ENCODE results near the gene MRTFA. TPM values are rescaled to one million over a fixed set of nuclear protein-coding genes. Genes with fewer than 3 reads are reported as not detected.

The MRTFA gene
- total RNA-seq, 1 donor from 2014 or later, result 115 TPM

DNA sequence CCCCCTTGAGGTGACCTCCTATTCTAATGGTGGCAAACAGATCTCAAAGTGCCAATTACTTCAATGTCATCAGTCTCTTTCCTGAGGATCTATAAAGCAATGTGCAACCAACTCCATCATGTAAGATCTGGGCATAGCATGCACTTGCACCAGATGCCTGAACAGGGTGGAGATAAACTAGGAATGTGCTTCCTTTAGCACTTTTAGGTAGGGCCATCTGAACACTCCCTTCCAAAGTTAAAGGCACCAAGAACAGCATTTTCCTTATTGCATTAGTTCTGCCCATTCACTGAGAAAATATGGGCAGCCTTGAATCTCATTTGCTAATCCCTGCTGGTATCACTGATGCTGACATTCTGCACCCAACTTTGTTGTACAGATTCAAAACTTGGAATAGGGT, 154.1 kb downstream of the MRTFA start:
- Mint-ChIP-seq H3K36me3 (ENCODE audit: low read depth) (peaks cover 10% of the 10 kb centered on the region), H3K27me3 (no peaks in the 10 kb centered on the region), H3K4me1 (peaks cover 26% of the 10 kb centered on the region), H3K27ac (no peak overlapping the region), H3K9me3 (no peaks in the 10 kb centered on the region), H3K4me3 (no peak overlapping the region)
- TF ChIP-seq, protein P1, sequence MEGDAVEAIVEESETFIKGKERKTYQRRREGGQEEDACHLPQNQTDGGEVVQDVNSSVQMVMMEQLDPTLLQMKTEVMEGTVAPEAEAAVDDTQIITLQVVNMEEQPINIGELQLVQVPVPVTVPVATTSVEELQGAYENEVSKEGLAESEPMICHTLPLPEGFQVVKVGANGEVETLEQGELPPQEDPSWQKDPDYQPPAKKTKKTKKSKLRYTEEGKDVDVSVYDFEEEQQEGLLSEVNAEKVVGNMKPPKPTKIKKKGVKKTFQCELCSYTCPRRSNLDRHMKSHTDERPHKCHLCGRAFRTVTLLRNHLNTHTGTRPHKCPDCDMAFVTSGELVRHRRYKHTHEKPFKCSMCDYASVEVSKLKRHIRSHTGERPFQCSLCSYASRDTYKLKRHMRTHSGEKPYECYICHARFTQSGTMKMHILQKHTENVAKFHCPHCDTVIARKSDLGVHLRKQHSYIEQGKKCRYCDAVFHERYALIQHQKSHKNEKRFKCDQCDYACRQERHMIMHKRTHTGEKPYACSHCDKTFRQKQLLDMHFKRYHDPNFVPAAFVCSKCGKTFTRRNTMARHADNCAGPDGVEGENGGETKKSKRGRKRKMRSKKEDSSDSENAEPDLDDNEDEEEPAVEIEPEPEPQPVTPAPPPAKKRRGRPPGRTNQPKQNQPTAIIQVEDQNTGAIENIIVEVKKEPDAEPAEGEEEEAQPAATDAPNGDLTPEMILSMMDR (IDR thresholded peaks at IDR 0.05), result no peak
- intact Hi-C loops (cut with micrococcal nuclease), result no loop called here
- ATAC-seq (ENCODE audit: low read depth), result no peak
- no peak for DNase-seq
- ChIA-PET CTCF (no interaction called here), POLR2A (no interaction called here)

DNA sequence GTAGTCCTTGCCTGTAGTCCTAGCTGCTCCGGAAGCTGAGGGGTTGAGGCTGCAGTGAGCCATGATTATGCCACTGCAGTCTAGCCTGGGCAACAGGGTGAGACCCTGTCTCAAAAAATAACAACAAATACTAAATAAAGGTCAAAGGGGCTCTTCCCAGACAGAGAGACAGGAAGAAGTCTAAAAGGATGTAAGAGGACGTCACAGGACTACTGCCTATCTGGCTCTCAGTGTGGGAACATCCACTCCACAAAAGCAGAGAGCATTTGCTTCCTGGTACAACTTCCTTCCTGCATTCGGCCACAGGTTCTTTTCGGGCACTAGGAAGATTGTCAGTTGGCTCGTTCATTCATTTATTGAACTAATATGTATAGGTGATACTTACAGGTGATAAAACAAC, 155.5 kb downstream of the MRTFA start:
- Mint-ChIP-seq H3K36me3 (ENCODE audit: low read depth) (peaks cover 10% of the 10 kb centered on the region), H3K4me3 (no peak overlapping the region), H3K4me1 (peaks cover 22% of the 10 kb centered on the region), H3K27ac (no peak overlapping the region), H3K9me3 (no peaks in the 10 kb centered on the region), H3K27me3 (no peaks in the 10 kb centered on the region)
- DNase-seq (no peak), ATAC-seq (ENCODE audit: low read depth) (no peak)
- POLR2A ChIA-PET, result no interaction called here
- intact Hi-C loops (cut with micrococcal nuclease), result no loop called here
- TF ChIP-seq, protein P1 (IDR thresholded peaks at IDR 0.05), result no peak
- CTCF ChIA-PET, result interaction anchor here (2.5 kb wide), 1 partner anchor 44 kb away, joined by 7 read pairs; no protein-coding TSS in a partner anchor

DNA sequence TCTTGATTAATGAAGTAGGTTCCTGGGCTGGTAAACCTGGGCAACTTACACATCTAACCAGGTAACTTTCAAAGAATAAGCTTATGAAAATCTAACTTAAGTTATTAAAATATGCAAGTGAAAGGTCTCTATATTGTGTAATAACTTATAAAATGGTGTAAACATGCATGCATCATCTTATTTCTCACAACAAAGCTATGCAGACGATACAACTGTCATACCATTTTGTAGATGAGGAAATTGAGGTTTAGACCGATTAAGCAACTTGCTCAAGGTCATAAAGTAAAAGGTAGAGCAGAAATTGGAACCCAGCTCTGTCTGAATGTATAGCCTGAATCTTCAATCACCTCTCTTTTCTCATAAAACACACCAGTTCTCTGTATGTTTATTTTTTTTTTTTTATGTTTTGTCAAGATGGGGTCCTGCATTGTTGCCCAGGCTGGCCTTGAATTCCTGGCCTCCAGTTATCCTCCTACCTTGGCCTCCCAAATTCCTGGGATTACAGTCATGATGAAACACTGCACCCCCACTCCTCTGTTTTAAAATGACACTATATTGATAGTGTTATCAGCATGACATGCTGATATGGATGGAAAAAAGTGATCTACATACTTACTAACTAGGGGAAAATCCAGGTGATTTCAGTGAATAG, 156.5 kb downstream of the MRTFA start:
- peaks cover 2% of the 10 kb centered on the region for H3K36me3 Mint-ChIP-seq (ENCODE audit: low read depth)
- no peaks in the 10 kb centered on the region for H3K9me3 Mint-ChIP-seq
- TF ChIP-seq, protein P1 (IDR thresholded peaks at IDR 0.05), result no peak
- no peak for DNase-seq
- no peak overlapping the region for H3K4me3 Mint-ChIP-seq
- POLR2A ChIA-PET, result no interaction called here
- no peaks in the 10 kb centered on the region for H3K27me3 Mint-ChIP-seq
- CTCF ChIA-PET, result interaction anchor here (0.6 to 2.5 kb wide), 3 partner anchors 9 to 43 kb away, joined by 3 to 7 read pairs (median 5); no protein-coding TSS in a partner anchor
- ATAC-seq (ENCODE audit: low read depth), result no peak
- peaks cover 17% of the 10 kb centered on the region for H3K4me1 Mint-ChIP-seq
- H3K27ac Mint-ChIP-seq, result no peak overlapping the region
- intact Hi-C loops (cut with micrococcal nuclease), result no loop called here

DNA sequence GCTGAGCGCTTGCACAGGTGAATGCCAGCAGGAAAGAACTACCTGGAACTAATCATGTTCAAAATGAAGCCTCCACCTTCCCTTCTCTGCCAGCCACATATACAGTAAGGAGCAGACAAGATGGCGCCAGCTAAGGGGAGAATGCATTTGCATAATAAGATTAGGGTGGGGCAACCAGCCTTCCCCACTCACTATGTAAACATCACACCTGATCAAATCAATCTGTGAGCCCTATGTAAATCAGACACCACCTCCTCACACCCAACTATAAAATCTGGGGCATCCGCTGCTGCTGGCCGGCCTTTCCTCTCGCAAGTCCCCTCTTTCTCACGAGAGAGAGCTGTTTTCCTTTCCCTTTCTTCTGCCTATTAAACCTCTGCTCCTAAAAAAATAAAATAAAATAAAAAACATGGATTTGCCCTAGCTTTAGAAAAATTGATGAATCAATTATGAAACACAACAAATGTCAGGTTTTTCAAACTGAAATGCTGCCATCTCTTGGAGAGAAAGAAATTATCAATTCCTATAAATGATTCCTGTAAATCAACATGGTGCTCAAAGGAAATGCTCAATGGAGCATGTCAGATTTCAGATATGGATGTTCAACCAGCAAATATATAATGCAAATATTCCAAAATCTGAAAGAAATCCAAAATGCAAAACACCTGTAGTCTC, 157.3 kb downstream of the MRTFA start:
- no peaks in the 10 kb centered on the region for H3K27me3 Mint-ChIP-seq
- intact Hi-C loops (cut with micrococcal nuclease), result no loop called here
- CTCF ChIA-PET, result interaction anchor here (0.6 to 2.5 kb wide), 3 partner anchors 10 to 42 kb away, joined by 3 to 7 read pairs (median 5); no protein-coding TSS in a partner anchor
- H3K36me3 Mint-ChIP-seq (ENCODE audit: low read depth), result no peaks in the 10 kb centered on the region
- DNase-seq, result no peak
- no peak overlapping the region for H3K4me3 Mint-ChIP-seq
- POLR2A ChIA-PET, result no interaction called here
- no peak for ATAC-seq (ENCODE audit: low read depth)
- no peaks in the 10 kb centered on the region for H3K9me3 Mint-ChIP-seq
- H3K4me1 Mint-ChIP-seq, result peaks cover 17% of the 10 kb centered on the region
- TF ChIP-seq, protein P1 (IDR thresholded peaks at IDR 0.05), result no peak
- H3K27ac Mint-ChIP-seq, result no peak overlapping the region

DNA sequence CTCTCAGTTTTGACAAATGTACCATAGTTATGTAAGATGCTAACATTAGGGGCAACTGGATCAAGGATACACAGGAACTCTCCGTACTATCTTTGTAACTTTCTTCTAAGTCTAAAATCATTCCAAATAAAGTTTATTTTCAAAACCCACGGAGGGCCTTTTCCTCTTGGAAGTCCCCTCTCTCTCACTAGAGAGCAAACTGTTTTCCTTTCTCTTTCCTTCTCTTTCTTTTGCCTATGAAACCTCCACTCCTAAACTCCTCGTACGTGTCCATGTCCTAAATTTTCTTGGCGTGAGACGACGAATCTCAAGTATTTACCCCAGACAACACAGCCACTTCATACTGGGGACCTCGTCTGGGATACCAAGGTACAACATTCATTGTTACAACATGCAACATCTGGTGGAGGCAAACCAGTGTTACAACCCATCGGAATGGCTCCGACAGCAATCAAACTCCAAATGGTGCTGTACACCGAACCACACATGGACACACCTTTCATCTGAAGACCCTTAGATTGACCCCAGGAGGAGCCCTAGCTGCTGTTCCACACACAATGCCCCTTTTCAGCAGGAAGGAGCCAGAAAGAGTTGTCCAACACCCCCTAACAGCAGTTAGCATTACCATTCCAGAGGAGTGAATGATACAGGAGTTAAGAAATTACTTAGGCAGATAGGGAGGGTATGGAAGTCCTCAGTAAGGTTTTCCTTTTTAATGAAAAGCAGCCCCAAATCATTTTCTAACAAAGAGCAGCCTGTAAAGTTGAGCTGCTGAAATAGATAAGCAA, 158.0 kb downstream of the MRTFA start:
- Mint-ChIP-seq H3K36me3 (ENCODE audit: low read depth) (no peaks in the 10 kb centered on the region), H3K4me3 (no peak overlapping the region), H3K27me3 (no peaks in the 10 kb centered on the region), H3K9me3 (no peaks in the 10 kb centered on the region), H3K4me1 (peaks cover 17% of the 10 kb centered on the region), H3K27ac (no peak overlapping the region)
- no peak for DNase-seq
- POLR2A ChIA-PET, result no interaction called here
- intact Hi-C loops (cut with micrococcal nuclease), result no loop called here
- TF ChIP-seq, protein P1 (IDR thresholded peaks at IDR 0.05), result no peak
- no peak for ATAC-seq (ENCODE audit: low read depth)
- CTCF ChIA-PET, result interaction anchor here (1.8 to 2.5 kb wide), 2 partner anchors 15 to 42 kb away, joined by 5 to 7 read pairs; no protein-coding TSS in a partner anchor

Data from activated B cell treated with CpG ODN at 0.5 μM for 24 hours (primary cell).